Astrocyte (in vitro differentiated cells and primary cell): Measurements from ENCODE around the gene WDR5B. TPM values are rescaled to one million over a fixed set of nuclear protein-coding genes. Genes with fewer than 3 reads are reported as not detected.

Source experiments
- DNase-seq: peaks from one replicate; pipeline ENCODE4 v3.0.0-alpha.2; 2010; ENCODE audit warnings: low read depth
- FAIRE-seq: peaks from 2 replicates; lab custom pipeline; 2011; peaks lifted over from hg19 to GRCh38; lab: Jason Lieb, UNC
- H2AFZ ChIP-seq: 2 replicates; pipeline ENCODE4 v1.6.0; 2012; ENCODE audit warnings: low read depth, low read length, inconsistent platforms
- H3K27ac ChIP-seq: 2 replicates; pipeline ENCODE4 v1.5.1; 2011; ENCODE audit warnings: low read depth, low read length, inconsistent platforms
- H3K27me3 ChIP-seq: 2 replicates; pipeline ENCODE4 v1.6.0; 2011; ENCODE audit warnings: low read length, inconsistent platforms; ENCODE audit not compliant: insufficient read depth
- H3K36me3 ChIP-seq: 2 replicates; pipeline ENCODE4 v1.5.1; 2011; ENCODE audit warnings: low read length, inconsistent platforms; ENCODE audit not compliant: insufficient read depth
- H3K4me1 ChIP-seq: 2 replicates; pipeline ENCODE4 v1.5.1; 2011; ENCODE audit warnings: low read length, inconsistent platforms; ENCODE audit not compliant: insufficient read depth
- H3K4me2 ChIP-seq: 2 replicates; pipeline ENCODE4 v1.6.0; 2012; ENCODE audit warnings: low read length, inconsistent platforms
- H3K4me3 ChIP-seq: 2 replicates; pipeline ENCODE4 v1.5.1; 2011; ENCODE audit warnings: low read depth, mild to moderate bottlenecking, low read length, inconsistent platforms; ENCODE audit not compliant: insufficient read depth
- H3K79me2 ChIP-seq: 2 replicates; pipeline ENCODE4 v1.6.0; 2012; ENCODE audit warnings: mild to moderate bottlenecking, low read length, inconsistent platforms; ENCODE audit not compliant: insufficient read depth
- H3K9ac ChIP-seq: 2 replicates; pipeline ENCODE4 v1.6.0; 2012; ENCODE audit warnings: mild to moderate bottlenecking, low read length, inconsistent platforms
- H3K9me3 ChIP-seq: 2 replicates; pipeline ENCODE4 v1.5.1; 2012; ENCODE audit warnings: low read depth, mild to moderate bottlenecking, low read length, inconsistent platforms; ENCODE audit not compliant: insufficient read depth
- H4K20me1 ChIP-seq: 2 replicates; pipeline ENCODE4 v1.6.0; 2012; ENCODE audit warnings: low read length, inconsistent platforms; ENCODE audit not compliant: insufficient read depth
- H3K27ac Mint-ChIP-seq: one replicate; pipeline ENCODE4 v1.8.0; 2021; ENCODE audit warnings: mild to moderate bottlenecking, mixed read lengths; ENCODE audit not compliant: unreplicated experiment
- H3K27me3 Mint-ChIP-seq: one replicate; pipeline ENCODE4 v1.8.0; 2021; ENCODE audit warnings: low read depth, mixed read lengths; ENCODE audit not compliant: unreplicated experiment
- H3K36me3 Mint-ChIP-seq: one replicate; pipeline ENCODE4 v1.8.0; 2021; ENCODE audit warnings: low read depth, mixed read lengths; ENCODE audit not compliant: unreplicated experiment
- H3K4me1 Mint-ChIP-seq: one replicate; pipeline ENCODE4 v1.8.0; 2021; ENCODE audit warnings: low read depth, mixed read lengths; ENCODE audit not compliant: unreplicated experiment
- H3K4me3 Mint-ChIP-seq: one replicate; pipeline ENCODE4 v1.8.0; 2021; ENCODE audit warnings: mild to moderate bottlenecking, moderate library complexity, mixed read lengths; ENCODE audit not compliant: unreplicated experiment
- H3K9me3 Mint-ChIP-seq: one replicate; pipeline ENCODE4 v1.8.0; 2021; ENCODE audit warnings: mild to moderate bottlenecking, mixed read lengths; ENCODE audit not compliant: unreplicated experiment
- CTCF ChIP-seq: IDR thresholded peaks from 2 replicates; pipeline ENCODE4 v1.5.1; 2011; ENCODE audit warnings: low read depth, mild to moderate bottlenecking, inconsistent platforms, low read length, moderate library complexity; ENCODE audit not compliant: insufficient read depth
- EZH2 ChIP-seq: IDR thresholded peaks from 2 replicates; pipeline ENCODE4 v1.6.1; 2012; ENCODE audit warnings: mild to moderate bottlenecking, low read length, inconsistent platforms; ENCODE audit not compliant: insufficient read depth
- total RNA-seq: library from RNA; stranded (reverse); gene quantifications from 2 replicates; pipeline ENCODE4 v1.2.1, GENCODE V29; 2021

WDR5B gene
- total RNA-seq, 1 donor from 2014 or later: 3.9 TPM

GRCh38 chr3:122405015-122405414 is 10.8 kb downstream of the WDR5B start:
- Mint-ChIP-seq H3K9me3 (no peaks in the 10 kb centered on the region), H3K27ac (peak overlapping the region; percentile 50), H3K36me3 (peaks cover 19% of the 10 kb centered on the region), H3K4me1 (peaks cover 18% of the 10 kb centered on the region), H3K4me3 (no peak overlapping the region), H3K27me3 (no peaks in the 10 kb centered on the region)
- Histone ChIP-seq H3K27me3 (no peaks in the 10 kb centered on the region), H3K79me2 (no peaks in the 10 kb centered on the region), H3K4me3 (no peak overlapping the region), H4K20me1 (no peaks in the 10 kb centered on the region), H2AFZ (no peak overlapping the region), H3K9me3 (no peaks in the 10 kb centered on the region), H3K27ac (no peak overlapping the region), H3K4me2 (no peak overlapping the region), H3K4me1 (peaks cover 9% of the 10 kb centered on the region), H3K36me3 (peaks cover 6% of the 10 kb centered on the region), H3K9ac (no peak overlapping the region)
- no peak for DNase-seq
- no peak for FAIRE-seq
- TF ChIP-seq CTCF (no peak), EZH2 (no peak)

- peak overlapping the region; percentile 92 for H3K27ac Mint-ChIP-seq
- DNase-seq (peak; percentile 92), FAIRE-seq (peak; percentile 68)
- no peaks in the 10 kb centered on the region for H4K20me1 ChIP-seq
- H2AFZ ChIP-seq: no peak overlapping the region
- H3K4me3 ChIP-seq: no peak overlapping the region
- H3K36me3 Mint-ChIP-seq: peaks cover 10% of the 10 kb centered on the region
- H3K9me3 ChIP-seq: no peaks in the 10 kb centered on the region
- peak overlapping the region; percentile 67 for H3K27ac ChIP-seq
- no peaks in the 10 kb centered on the region for H3K79me2 ChIP-seq
- H3K9me3 Mint-ChIP-seq: no peaks in the 10 kb centered on the region
- peak overlapping the region; percentile 61 for H3K4me2 ChIP-seq
- H3K4me3 Mint-ChIP-seq: peak overlapping the region; percentile 5
- H3K36me3 ChIP-seq: peaks cover 5% of the 10 kb centered on the region
- no peak for TF ChIP-seq CTCF
- H3K4me1 ChIP-seq: peaks cover 9% of the 10 kb centered on the region
- no peak overlapping the region for H3K9ac ChIP-seq
- no peaks in the 10 kb centered on the region for H3K27me3 ChIP-seq
- no peaks in the 10 kb centered on the region for H3K27me3 Mint-ChIP-seq
- peaks cover 18% of the 10 kb centered on the region for H3K4me1 Mint-ChIP-seq
These were observed 12.4 kb downstream of the WDR5B start for GRCh38 chr3:122403489-122403888.

- Histone ChIP-seq H3K4me2 (no peak overlapping the region), H2AFZ (no peak overlapping the region), H3K9ac (no peak overlapping the region), H3K9me3 (no peaks in the 10 kb centered on the region), H4K20me1 (no peaks in the 10 kb centered on the region), H3K36me3 (no peaks in the 10 kb centered on the region), H3K27me3 (no peaks in the 10 kb centered on the region), H3K4me3 (no peak overlapping the region), H3K79me2 (no peaks in the 10 kb centered on the region), H3K27ac (no peak overlapping the region), H3K4me1 (peaks cover 13% of the 10 kb centered on the region)
- TF ChIP-seq EZH2 (no peak), CTCF (no peak)
- H3K27ac Mint-ChIP-seq: no peak overlapping the region
- no peak for FAIRE-seq
- DNase-seq: no peak
- H3K4me3 Mint-ChIP-seq: no peak overlapping the region
- H3K36me3 Mint-ChIP-seq: no peaks in the 10 kb centered on the region
- peaks cover 2% of the 10 kb centered on the region for H3K9me3 Mint-ChIP-seq
- H3K27me3 Mint-ChIP-seq: no peaks in the 10 kb centered on the region
- H3K4me1 Mint-ChIP-seq: peaks cover 48% of the 10 kb centered on the region
These were observed 16.9 kb downstream of the WDR5B start for GRCh38 chr3:122398920-122399319.
